ENCODE measurements around the gene CPED1.

Gene CPED1

DNA sequence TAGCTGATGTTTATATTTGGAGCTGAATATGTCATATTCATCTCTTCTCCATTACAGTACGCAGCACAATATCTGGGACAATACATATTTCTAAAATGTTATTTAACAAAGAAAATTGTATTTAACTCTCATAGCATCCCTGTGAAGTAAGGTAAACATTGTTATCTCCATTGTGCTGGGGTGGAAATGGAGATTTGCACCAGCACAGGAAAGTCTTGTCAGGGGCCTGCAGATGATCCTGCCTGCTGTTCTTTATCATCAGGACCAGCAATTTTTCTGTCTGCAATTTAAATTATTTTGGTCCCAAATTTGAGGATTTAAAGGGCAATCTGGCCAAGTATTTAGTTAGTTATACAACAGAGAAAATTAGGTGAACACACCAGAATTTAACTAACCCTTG is 144.4 kb downstream of the CPED1 start:
- DNase-seq, result no peak

DNA sequence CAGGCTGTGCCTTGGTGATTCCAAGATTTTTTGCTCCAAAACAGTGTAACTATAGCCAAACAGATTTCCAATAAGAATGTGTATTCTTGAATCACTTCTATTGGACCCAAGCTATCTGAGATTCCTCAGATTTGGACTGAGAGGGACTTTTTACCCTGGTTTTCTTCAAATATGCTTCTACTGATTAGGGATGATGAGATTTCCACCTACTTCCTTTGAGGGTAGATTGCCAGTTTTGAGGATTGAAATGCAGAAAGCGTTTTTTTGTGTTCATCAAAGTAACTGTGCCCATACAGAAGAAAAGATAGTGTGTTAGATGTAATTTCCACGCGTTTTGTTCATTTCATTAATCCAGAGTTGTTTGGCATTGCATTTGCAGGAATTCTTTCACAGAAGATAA is 144.9 kb downstream of the CPED1 start:
- no peak for DNase-seq

DNA sequence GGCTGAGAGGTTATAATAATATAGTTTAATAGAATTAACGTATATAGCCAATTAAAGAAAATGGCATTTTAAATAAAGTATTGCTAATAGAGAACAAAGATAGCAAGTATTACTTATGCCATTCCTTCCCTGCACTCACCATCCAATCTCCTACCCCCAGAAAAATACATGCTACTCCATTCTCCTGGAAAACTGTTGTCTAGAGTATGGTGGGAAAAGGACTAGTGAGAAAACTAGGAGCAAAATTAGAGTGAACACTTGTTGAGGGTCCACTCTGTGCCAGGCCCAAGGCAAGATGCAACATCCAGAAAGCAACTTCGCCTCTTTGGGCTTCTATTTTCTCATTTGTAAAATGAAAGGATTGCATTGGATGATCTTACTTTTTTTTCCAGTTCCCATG is 149.1 kb downstream of the CPED1 start:
- no peak for DNase-seq

DNA sequence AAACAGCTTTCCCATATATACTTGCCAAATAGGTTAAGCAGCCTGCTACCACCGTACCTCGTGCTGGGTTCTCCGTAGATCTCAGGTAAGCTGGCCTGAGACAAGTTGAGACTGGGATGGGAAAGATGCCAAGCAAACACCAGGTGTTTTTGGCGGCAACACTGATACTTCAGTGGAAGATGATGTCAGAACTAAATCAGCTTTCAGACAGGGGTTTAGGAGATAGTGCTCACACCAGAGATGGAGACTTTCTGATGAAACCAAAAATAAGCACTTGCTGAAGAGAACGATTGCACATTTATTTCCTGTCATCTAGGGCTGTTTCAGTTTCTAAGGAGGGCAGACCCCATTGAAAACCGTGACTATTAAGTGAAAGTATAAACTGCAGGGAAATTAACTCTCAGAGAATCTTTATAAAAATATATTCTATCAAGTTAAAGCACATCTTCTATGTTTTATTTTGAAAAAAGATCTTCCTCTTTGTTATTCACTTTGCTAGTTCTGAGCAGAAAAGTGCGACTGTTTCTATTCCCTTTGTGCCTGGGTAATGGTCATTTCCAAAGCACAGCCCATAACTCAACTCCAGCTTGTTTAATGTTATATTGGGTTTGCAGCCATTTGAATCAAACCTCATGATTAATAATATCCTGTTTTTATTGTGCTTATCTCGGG is 149.9 kb downstream of the CPED1 start:
- DNase-seq, result no peak

DNA sequence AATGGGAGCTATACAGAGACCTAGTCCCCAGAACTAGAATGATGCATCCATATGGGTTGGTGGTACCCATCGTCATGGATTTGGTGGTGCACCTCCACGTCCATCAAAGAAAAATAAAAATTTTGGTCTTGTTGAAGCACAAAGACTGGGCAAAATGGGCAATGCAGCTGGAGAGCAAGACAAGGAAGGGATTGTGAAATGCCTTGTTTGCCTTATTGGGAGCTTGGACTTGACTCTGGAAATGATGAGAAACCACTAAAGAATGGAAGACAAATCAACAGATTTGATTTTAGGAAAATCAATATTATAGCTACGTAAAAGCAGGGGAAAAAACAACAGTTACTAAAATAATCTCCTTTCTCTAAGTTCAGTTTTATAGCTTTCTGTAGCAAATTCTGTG is 150.9 kb downstream of the CPED1 start:
- no peak for DNase-seq

DNA sequence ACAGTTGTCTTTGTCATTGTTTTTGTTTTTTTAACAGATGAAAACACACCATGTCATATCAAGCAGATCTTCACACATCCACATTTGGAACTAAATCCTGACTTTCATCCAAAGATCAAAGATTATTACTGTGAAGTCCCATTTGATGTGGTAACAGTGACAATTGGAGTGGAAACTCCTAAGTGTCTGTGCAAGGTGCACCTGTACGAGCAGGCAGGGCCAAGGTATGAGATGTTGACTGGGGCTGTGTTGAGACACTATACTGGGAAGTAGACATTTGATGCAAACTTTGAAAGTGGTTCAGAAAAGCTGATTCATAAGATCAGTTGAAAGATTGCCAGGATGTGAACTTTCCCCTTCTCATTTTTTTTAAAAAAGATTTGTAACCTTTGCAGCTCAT is 152.3 kb downstream of the CPED1 start:
- no peak for DNase-seq

DNA sequence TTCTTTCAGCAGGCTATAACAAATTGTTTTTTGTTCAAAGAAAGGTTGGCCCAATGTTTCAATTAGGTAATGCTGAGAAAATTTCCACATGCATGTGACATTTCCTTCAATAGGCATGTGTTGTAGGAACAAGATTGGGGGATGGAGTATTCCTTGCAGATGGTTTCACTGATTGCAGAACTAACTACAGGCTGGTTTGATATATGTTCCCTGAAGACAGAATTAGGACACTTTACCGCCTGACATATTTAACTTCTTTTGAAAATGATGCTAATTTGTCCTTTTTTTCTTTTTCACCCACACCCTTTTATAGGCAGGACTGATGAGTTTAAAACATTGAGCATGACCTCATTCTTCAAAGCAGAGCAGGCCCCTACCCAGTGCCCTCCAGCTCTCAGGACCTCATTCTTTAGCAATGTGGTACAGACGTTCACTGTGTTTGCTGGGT is 163.3 kb downstream of the CPED1 start:
- DNase-seq, result no peak

DNA sequence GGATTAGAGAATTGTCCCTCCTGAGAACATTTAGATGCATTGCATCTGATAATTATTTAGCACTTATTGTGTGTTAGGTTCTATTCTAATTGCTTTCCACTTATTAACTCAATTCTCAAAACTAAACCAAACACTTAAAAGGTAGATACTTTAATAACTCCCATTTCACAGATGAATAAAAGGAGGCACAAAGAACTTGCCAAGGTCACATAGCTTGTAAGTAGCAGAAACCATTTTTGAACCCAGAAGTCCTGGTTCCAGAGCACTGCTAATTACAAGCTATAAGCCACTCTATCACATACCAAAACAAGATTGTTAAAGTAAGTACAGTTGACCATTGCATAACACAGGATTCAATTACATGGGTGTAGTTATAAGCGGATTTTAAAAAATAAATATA is 164.9 kb downstream of the CPED1 start:
- no peak for DNase-seq

DNA sequence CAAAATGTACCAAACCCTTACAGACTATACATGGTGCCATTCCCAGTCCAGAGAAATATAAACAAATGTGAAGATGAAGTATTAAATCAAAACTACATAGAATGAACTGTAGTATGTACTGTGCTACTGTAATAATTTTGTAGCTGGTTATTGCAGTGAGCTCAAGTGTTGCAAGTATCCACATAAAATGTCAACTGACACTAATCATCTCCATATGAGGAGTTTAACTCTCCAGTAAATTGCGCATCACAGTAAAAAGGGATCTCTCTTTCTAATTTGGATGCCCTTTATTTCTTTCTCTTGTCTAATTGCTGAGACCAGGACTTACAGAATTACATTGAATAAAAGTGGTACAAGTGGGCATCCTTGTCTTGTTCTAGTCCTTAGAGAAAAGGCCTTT is 165.5 kb downstream of the CPED1 start:
- DNase-seq, result no peak

DNA sequence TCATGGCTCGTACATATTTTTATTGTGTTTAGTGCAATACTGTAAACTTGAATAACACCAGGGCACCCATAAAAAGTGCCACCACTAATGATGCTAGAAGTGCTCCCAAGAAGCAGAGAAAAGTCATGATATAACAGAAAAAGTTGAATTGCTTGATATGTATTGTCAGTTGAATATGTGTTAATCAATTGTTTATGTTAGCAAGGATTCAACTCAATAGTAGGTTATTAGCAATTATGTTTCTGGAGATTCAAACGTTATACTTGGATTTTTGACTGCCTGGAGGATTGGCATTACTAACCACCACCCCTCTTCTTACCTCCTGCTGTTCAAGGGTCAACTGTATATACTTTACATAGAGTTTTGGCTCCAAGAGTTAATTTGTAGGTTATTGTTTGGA is 168.3 kb downstream of the CPED1 start:
- no peak for DNase-seq

DNA sequence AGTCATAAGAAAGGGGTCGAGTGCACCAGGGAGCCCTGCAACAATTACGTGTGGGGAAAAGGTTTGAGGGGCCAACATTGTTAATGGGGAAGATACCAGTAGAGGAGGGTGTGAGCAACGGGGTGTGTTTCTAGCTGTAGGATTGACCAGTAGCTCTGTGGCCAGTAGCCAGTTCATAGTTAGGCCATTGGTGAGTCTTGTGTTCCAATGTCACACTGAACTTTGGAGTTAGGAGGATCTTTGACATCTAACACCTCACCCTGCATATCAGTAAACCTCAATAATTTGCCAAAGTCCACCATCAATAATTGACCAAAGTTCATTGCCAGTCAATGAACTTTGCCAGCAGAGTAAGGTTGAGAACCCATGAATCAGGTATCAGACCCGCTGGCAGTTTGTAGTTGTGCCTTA is 168.8 kb downstream of the CPED1 start:
- no peak for DNase-seq

DNA sequence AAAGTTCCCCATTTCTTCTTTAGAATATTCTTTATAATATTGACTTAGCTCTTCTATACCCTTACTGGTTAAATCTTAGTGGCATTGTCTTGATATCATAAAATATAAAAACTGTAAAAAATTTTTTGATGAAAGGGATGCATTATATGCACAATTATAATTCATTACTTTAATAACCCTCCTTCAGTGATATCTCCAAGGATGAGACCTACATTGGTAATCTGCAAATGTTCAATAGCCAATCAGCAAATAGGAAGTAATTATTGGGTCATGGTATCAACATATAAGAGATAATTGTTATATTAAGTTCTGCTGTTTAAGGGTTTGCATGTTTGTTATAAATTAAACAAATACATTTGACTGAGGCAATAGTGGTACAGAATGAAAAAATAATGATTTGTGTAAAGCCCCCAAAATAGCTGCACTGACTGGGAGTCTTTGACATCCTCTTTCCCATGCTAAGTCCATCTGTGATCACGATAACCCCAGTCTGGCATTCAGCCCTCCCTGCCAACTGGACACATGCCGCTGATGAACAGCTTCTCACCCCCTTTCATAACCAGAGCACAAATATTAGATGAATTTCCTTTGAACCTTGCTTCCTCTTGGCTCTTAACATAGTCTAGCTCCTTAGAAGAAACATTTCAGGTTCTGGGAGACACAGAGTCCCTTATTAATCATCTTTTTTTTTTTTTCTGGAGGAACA is 169.5 kb downstream of the CPED1 start:
- no peak for DNase-seq

DNA sequence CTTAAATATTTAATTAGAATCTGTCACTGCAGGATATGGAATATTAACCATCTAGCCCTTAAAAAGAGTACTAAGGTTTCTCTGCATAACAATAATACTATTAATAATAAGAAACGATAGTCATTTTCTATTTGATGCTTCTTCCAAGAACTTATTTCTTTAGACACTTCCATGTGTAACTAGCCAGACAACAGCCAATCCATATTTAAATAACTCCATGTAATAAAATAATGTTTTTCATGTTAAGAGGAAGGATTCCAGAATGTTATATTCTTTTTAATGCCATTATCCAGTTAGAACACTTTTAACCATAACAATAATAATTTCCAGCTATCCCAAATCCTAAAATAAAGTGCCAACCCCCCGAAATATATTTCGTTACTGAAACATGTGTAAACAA is 170.2 kb downstream of the CPED1 start:
- DNase-seq, result no peak

DNA sequence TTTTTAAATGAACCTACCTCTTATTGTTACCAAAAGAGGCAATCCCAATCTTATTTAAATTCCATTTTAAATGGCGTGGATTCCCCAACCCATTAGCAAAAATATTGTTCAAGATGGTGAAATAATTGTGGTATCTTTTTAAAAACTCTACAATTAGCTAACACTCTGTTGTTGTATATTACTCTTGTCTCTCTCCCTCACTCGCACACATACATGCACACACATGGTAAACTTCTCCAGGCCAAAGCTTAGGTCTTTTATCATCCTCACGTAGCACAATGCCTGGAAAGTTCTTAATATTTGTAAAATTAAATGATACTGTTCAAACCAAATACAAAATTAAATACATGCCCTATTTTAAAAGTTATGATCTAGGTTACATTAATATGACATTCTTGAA is 171.0 kb downstream of the CPED1 start:
- DNase-seq, result no peak

DNA sequence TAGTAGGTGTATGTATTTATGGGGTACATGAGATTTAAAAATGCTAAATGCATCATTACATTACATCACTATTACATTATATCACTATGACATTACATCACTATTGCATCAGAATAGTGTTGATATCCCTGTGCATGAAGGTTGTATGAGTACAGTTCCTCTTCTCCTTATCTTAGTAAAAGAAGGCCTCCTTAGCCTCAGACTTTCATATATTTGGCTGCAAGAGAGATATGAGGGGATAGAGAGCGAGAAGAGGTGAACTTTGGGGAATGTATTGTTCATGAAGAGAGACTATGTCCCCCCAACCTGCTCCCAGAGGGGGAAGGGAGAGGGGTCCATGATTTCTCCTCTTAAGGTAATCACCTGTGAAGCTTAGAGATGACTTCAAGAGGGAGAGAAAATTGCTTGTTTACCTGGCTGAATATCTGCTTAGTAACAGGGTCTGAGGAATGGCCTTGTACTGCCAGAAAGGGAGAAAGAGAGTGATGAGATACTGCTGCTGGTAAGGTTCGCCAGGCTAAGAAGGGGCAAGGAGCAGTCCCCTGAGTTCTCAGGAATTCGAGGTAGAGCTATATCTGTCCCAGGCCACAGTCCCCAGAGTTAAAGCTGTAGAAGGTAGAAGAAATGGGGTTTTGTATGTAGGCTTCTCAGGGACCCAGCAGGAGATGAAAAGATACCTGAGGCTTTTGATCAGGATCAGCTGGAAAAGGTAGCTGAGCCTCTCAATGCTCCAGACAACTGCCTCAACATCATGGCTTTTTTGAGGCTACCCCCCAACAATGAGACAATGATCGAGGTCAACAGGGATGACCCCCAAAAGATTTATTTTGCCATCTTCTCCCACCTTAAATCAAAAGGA is 171.9 kb downstream of the CPED1 start:
- DNase-seq, result no peak

DNA sequence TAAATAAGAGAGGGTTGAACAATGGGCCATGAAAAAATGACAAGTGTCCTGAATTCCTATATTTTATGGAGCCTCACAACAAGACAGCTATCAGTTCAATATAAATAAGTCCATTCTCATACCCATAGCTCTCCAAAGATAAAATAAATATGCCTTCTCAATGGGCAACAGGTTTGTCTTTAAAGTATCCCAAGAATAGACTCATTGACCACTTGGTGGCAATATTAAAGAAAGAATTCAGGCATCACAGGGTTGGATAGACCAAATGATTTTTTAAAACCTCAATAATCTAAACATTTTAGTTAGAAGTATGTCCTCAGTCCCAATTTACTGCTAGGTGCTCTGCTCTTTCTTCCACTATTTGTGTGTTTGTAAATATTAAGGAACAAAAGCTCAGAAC is 175.2 kb downstream of the CPED1 start:
- no peak for DNase-seq

DNA sequence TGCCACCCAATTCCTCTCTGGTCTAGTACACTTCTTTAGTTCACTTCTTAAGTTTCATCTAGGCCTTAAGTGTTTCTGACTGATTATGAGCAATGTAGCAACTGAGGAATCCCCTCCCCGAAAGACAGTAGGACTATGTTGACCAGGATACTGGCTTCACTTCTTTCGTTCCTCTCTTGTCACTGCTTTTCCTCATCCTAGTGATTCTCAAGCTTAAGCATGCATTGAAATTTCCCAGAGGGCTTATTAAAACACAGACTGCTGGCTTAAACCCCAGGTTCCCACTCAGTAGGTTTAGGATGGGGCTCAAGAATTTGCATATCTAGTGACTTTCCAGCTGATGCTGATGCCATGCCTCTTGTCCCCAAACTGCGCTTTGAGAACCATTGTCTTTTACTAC is 175.7 kb downstream of the CPED1 start:
- no peak for DNase-seq

DNA sequence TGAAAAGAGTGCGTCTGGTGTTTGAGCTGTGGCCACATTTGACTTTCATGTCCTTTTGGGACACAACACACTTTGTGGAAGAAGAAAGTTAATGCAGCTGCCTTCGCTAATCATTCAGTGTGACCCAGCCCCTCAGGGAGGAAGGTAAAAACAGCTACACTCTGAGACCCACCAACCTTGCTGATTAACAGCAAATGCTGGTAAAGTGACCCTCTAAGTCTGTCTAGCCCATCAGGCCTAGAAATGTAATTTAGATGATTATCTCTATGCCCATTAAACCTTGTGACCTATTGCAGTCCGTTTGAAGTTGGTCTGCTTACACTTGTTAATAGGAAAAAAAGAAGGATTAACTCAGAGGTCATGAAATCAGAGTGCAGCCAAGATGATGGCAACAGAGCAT is 178.4 kb downstream of the CPED1 start:
- DNase-seq, result no peak

DNA sequence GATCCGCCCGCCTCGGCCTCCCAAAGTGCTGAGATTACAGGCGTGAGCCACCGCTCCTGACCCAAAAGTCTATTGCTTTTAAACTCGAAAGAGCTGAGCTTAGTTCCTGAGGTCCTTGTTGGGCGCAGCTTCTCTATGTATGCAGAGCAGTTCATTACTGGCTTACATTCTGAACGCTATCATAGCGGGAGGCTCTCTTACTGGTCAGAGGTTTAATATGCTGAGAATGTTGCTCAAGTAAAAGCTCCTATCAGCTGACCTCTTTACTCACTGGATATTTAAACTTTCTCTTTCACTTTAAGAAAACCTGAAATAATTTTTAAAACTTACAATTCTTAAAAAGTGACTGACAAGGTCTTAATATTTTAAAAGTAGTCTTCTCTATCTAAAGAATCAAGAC is 179.5 kb downstream of the CPED1 start:
- DNase-seq, result no peak

DNA sequence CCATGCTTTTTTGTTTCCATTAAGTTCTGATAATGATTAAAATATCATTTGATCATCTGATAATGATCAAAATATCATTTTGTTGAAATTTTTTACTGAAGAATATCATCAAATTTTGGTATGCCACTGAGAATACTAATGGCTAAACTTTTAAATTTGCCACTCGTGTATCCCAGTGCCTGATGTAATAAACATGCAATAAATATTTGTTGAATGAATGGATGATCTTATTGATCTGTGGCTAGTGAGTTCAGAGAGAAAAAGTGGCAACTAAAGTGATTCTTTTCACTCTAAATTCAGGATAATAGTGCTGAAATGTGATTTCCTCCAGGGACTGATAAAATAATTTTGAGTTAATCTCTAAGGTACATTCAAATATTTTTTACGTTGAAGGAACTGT is 181.0 kb downstream of the CPED1 start:
- no peak for DNase-seq

DNA sequence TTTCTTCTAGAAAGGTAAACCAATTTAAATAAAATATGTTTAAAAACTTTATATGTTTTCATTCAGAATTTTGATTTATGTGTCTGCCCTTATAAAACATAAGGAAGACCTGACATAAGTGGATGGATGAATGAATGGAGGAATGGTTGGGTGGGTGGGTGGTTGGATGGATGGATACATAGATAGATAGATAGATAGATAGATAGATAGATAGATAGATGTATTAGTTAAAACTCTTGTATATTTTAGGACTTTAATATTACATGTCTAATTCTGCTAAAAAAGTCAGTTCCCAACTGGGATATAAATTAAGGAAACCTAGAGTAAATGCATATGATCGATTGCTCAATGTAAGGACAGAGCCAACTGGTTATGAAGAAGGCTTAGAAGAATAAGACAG is 184.0 kb downstream of the CPED1 start:
- no peak for DNase-seq

DNA sequence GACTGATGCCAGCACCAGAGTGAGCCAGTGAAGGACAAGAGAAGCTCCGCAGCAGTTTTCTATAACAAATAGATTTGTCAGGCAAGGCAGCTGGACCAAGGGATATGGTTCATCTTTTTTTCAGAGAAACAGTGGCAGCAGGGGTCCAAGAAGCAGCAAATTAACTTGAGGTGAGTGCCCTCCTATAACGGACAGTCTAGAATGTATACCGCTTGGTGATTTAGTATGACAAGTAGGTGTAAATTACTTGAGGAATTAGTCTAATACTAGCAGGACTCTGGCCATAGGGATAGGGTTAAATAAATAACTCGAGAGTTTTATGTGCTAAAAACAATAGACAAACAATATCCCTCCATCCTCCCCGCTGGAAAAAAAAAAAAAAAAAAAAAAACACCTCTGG is 187.3 kb downstream of the CPED1 start:
- DNase-seq, result no peak

DNA sequence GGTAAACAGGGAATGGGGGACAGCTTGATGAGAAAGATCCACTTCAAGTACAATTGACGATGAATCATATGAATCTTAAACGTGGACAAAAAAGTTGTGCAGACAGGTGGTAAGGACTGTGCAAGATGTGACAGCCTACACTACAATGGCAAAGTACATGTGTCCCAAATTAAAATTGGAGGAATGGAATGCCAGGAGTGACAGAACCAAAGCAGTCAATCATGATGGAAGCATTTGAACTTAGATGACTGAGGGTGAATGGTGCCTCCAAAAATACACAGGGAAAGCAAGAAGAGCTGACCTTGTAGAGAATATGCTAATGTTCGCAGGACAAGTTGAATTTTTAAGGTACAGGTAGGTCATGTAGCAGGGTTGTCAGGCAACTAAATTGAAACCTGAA is 189.9 kb downstream of the CPED1 start:
- no peak for DNase-seq
